OCI-LY3 (cell line): Measurements from ENCODE around the gene ELMO1.

Source experiments
- H2AFZ ChIP-seq: fragments of 200-600, 300-600 bp; shearing (Covaris generic); 2 replicates; pipeline ENCODE4 v1.6.0; 2014; ENCODE audit warnings: antibody characterized with exemption, low read depth, low read length
- H3K27ac ChIP-seq: fragments of 200-600, 300-600 bp; sonication (generic); 2 replicates; pipeline ENCODE4 v1.5.1; 2014; ENCODE audit warnings: mild to moderate bottlenecking, low read length, moderate library complexity, mixed read lengths
- H3K27me3 ChIP-seq: fragments of 200-600, 300-600 bp; sonication (generic); 2 replicates; pipeline ENCODE4 v1.6.1; 2014; ENCODE audit warnings: low read depth, low read length, mixed read lengths
- H3K36me3 ChIP-seq: fragments of 200-600, 300-600 bp; sonication (generic); replicated peaks from 2 replicates; pipeline ENCODE3; 2014; ENCODE audit warnings: low read depth, low read length, mixed read lengths
- H3K4me1 ChIP-seq: fragments of 300-600, 200-600 bp; sonication (generic); 2 replicates; pipeline ENCODE4 v1.6.1; 2014; ENCODE audit warnings: low read length, mixed read lengths
- H3K4me2 ChIP-seq: fragments of 200-600, 300-600 bp; sonication (generic); 2 replicates; pipeline ENCODE4 v1.6.1; 2014; ENCODE audit warnings: low read length, mixed read lengths
- H3K4me3 ChIP-seq: fragments of 300-600, 200-600 bp; sonication (generic); 2 replicates; pipeline ENCODE4 v1.5.1; 2014; ENCODE audit warnings: antibody characterized with exemption, mild to moderate bottlenecking, low read length, moderate library complexity
- H3K79me2 ChIP-seq: fragments of 300-600, 200-600 bp; shearing (Covaris generic); 2 replicates; pipeline ENCODE4 v1.6.1; 2014; ENCODE audit warnings: mild to moderate bottlenecking, low read length, mixed read lengths
- H3K9ac ChIP-seq: fragments of 300-600, 200-600 bp; shearing (Covaris generic); 2 replicates; pipeline ENCODE4 v1.6.0; 2014; ENCODE audit warnings: mild to moderate bottlenecking, low read length, moderate library complexity
- H3K9me3 ChIP-seq: fragments of 200-600, 300-600 bp; shearing (Covaris generic); 2 replicates; pipeline ENCODE4 v1.6.1; 2014; ENCODE audit warnings: low read length, mixed read lengths; ENCODE audit not compliant: insufficient read depth
- H4K20me1 ChIP-seq: fragments of 200-600, 300-600 bp; sonication (generic); 2 replicates; pipeline ENCODE4 v1.6.1; 2016; ENCODE audit warnings: low read length, mixed read lengths; ENCODE audit not compliant: insufficient read depth
- EZH2phosphoT487 ChIP-seq: fragments of 200-600 bp; shearing (Covaris generic); IDR thresholded peaks from 2 replicates; pipeline ENCODE4 v1.6.1; 2018; ENCODE audit warnings: antibody characterized with exemption, mixed run types, low read depth
- TF ChIP-seq, protein P1 (sequence below): fragments of 200-600, 300-600 bp; sonication (generic); IDR thresholded peaks from 2 replicates; pipeline ENCODE4 v1.5.1; 2014; ENCODE audit warnings: antibody characterized with exemption, low read length, low read depth

The ELMO1 gene

GRCh38 chr7:37337522-37337921 is 111.1 kb downstream of the ELMO1 start:
- H3K27me3 ChIP-seq = no peaks in the 10 kb centered on the region
- H3K4me1 ChIP-seq = peaks cover 74% of the 10 kb centered on the region
- no peak overlapping the region for H2AFZ ChIP-seq
- H4K20me1 ChIP-seq = peaks cover 64% of the 10 kb centered on the region
- peak overlapping the region; percentile 99 for H3K4me3 ChIP-seq
- TF ChIP-seq, protein P1, sequence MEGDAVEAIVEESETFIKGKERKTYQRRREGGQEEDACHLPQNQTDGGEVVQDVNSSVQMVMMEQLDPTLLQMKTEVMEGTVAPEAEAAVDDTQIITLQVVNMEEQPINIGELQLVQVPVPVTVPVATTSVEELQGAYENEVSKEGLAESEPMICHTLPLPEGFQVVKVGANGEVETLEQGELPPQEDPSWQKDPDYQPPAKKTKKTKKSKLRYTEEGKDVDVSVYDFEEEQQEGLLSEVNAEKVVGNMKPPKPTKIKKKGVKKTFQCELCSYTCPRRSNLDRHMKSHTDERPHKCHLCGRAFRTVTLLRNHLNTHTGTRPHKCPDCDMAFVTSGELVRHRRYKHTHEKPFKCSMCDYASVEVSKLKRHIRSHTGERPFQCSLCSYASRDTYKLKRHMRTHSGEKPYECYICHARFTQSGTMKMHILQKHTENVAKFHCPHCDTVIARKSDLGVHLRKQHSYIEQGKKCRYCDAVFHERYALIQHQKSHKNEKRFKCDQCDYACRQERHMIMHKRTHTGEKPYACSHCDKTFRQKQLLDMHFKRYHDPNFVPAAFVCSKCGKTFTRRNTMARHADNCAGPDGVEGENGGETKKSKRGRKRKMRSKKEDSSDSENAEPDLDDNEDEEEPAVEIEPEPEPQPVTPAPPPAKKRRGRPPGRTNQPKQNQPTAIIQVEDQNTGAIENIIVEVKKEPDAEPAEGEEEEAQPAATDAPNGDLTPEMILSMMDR = no peak
- TF ChIP-seq EZH2phosphoT487 = no peak
- peak overlapping the region; percentile 89 for H3K4me2 ChIP-seq
- H3K9ac ChIP-seq = peak overlapping the region; percentile 99
- H3K79me2 ChIP-seq = peaks cover 100% of the 10 kb centered on the region
- peak overlapping the region; percentile 98 for H3K27ac ChIP-seq
- no peaks in the 10 kb centered on the region for H3K9me3 ChIP-seq
- H3K36me3 ChIP-seq = peaks cover 82% of the 10 kb centered on the region

DNA sequence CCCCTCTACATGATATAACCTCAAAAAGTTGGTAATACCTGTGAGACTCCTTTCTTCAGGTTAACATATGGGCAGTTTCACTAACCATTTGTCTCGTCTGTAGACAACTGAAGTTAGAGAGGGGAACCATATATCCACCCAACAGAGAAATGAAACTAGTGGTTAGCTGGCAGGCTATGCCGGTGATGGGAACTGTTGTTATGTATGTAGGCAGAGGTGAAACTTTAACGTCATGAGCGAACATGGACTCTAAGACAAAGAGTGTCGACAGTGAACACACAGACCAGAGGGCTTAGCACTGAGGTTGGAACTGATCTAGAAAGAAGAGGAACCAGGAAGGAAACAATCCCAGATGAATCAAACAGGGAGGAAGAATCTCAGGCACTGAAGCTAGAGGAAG is 112.4 kb downstream of the ELMO1 start:
- Histone ChIP-seq H3K27ac (peak overlapping the region; percentile 98), H3K9me3 (no peaks in the 10 kb centered on the region), H3K27me3 (no peaks in the 10 kb centered on the region), H3K4me3 (peak overlapping the region; percentile 67), H3K79me2 (peaks cover 100% of the 10 kb centered on the region), H3K9ac (peak overlapping the region; percentile 64), H4K20me1 (peaks cover 77% of the 10 kb centered on the region), H3K36me3 (peaks cover 86% of the 10 kb centered on the region), H3K4me2 (peak overlapping the region; percentile 89), H2AFZ (no peak overlapping the region), H3K4me1 (peaks cover 79% of the 10 kb centered on the region)
- TF ChIP-seq EZH2phosphoT487 = no peak
- TF ChIP-seq, protein P1 = no peak

DNA sequence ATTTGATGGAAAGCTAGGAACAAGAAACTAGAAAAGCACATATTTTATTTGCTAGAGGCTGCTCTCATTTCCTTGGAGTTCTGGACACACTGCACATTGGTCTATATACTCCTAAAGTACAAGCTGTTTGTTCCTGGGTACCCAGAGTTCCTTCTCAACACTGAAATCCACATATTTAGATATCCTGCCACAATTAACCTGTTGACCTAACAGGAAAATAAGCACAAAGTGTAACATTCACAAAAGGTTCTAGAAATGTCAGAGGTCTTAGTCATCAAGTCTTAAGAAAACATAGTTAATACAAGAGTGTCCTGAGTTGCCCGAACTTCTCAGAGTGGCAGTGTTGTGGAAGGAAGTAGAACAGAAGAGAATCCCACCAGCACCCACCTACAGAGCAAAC is 115.6 kb downstream of the ELMO1 start:
- peaks cover 88% of the 10 kb centered on the region for H3K36me3 ChIP-seq
- H3K4me3 ChIP-seq = no peak overlapping the region
- no peaks in the 10 kb centered on the region for H3K27me3 ChIP-seq
- no peak overlapping the region for H3K9ac ChIP-seq
- H3K4me2 ChIP-seq = peak overlapping the region; percentile 2; the same call in 1 of the 2 replicates
- no peaks in the 10 kb centered on the region for H3K9me3 ChIP-seq
- no peak overlapping the region for H3K27ac ChIP-seq
- H3K79me2 ChIP-seq = peaks cover 100% of the 10 kb centered on the region
- TF ChIP-seq EZH2phosphoT487 = no peak
- peaks cover 62% of the 10 kb centered on the region for H3K4me1 ChIP-seq
- no peak overlapping the region for H2AFZ ChIP-seq
- peaks cover 85% of the 10 kb centered on the region for H4K20me1 ChIP-seq

DNA sequence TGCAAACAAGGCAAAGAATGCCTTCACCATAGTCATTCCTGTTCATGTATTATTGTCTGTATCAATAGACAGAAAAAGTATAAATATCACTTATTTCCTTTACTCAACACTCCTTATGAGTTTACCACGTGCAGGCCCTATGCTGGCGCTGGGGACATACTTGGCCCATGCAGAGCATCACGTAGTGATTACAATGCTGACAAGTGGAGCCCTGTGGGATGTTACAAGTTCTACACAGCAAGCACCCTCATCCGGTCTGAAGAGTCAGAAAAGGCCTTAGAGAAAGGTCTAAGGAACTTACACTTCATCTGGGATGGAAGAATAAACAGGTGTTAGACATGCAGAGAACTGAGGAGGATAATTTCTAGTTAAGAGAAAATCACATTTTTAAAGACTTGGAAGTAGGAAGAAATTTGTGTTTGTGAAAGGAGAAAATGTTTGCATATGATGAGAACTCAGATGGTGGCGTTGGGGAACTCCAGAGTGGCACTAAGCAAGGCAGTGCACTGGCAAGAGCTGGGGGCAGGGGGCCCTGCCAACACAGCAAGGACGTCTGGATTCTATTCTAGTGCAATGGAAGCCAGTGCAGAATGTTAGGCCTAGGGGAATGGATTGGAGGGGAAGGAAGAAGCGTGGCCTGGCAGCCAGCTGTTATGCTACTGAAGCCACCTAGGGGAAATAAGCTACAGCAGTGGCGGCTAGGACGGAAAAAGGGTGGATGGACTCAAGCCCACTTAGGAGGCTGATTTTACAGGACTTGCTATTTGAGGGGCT is 116.2 kb downstream of the ELMO1 start:
- TF ChIP-seq EZH2phosphoT487 = no peak
- TF ChIP-seq, protein P1 = no peak
- H3K27me3 ChIP-seq = no peaks in the 10 kb centered on the region
- H3K4me3 ChIP-seq = no peak overlapping the region
- H3K4me2 ChIP-seq = peak overlapping the region; percentile 2; the same call in 1 of the 2 replicates
- peak overlapping the region; percentile 23; the same call in 1 of the 2 replicates for H3K27ac ChIP-seq
- H3K79me2 ChIP-seq = peaks cover 100% of the 10 kb centered on the region
- no peaks in the 10 kb centered on the region for H3K9me3 ChIP-seq
- H3K36me3 ChIP-seq = peaks cover 85% of the 10 kb centered on the region
- peaks cover 86% of the 10 kb centered on the region for H4K20me1 ChIP-seq
- H2AFZ ChIP-seq = no peak overlapping the region
- peaks cover 61% of the 10 kb centered on the region for H3K4me1 ChIP-seq
- no peak overlapping the region for H3K9ac ChIP-seq
